Measurements from ENCODE around the gene FYCO1. TPM values are rescaled to one million over a fixed set of nuclear protein-coding genes. Genes with fewer than 3 reads are reported as not detected.

The FYCO1 gene
- total RNA-seq, 1 donor from 2014 or later, result 94.4 TPM

DNA sequence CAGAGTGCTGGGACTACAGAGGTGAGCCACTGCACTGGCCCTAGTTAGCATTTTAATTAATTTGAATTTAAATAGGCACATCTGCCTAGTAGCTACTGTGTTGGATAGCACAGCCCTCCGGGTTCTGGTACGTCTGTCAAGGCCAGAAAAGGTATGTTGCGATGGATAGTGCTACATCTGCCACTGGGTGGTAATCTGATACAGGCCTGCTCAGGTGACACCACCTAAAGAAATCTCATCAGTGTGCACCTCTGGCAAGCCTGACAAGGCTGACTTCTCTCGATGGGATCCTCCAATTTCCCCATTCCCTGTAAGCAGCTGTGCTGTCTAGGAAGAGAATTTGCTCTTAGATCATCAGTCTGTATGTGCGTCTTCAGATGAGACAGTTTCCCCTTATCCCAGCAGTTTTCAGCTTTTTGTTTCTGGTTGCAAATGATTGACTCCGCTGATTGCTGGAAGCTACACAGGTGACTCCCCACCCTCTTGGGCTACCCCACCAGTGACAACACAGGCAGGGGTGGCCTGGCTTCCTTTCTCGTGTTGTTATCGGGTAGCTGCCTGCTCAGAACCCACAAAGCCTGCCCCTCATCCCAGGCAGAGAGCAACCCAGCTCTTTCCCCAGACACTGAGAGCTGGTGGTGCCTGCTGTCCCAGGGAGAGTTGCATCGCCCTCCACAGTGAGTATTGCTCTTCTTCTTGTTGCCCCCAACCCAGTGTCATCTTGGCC is 109.5 kb downstream of the FYCO1 start, which contains the start of gene CCR9:
Gene CCR9 (plus strand): TSS at position 565 of the 727 bp plus-strand sequence. CDS start 8,391 bp downstream, outside the sequence.
- no peak for DNase-seq (ENCODE audit: low spot score)

GRCh38 chr3:45884368-45885201 is 111.0 kb downstream of the FYCO1 start:
- no peak for DNase-seq (ENCODE audit: low spot score)

- DNase-seq (ENCODE audit: low spot score), result no peak
Measured at GRCh38 chr3:45881078-45882022, 114.3 kb downstream of the FYCO1 start.

- no peak for DNase-seq (ENCODE audit: low spot score)
Measured at GRCh38 chr3:45880725-45881077, 114.9 kb downstream of the FYCO1 start.

GRCh38 chr3:45878124-45878523 is 117.5 kb downstream of the FYCO1 start:
- no peak for DNase-seq (ENCODE audit: low spot score)

DNA sequence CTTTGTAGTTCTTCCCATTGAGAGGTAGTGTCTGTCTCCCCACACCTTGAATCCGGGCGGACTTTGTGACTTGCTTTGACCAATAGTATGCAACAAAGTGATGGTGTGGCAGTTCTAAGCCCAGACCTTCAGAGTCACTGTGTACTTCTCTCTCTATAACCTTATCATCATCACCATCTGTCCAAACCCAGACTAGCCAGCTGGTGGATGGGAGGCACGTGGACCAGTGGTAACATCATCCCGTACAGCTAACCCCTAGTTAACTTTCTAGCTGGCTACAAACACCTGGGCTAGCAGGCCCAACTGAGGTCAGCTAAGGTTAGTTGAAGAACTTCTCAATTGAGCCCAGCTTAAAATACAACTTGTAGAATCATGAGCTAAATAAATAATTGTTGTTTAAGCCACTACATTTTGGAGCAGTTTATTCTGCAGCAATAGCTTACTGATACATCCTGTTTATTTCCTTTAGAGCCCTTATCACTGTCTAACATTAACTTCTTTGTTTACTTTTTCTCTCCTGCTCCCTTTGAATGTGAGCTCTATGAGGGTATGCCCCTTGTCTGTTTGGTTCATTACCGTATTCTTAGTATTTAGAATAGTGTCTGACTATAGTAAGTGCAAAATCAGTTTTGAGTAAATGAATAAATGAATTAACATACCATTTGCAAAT is 120.8 kb downstream of the FYCO1 start:
- no peak for DNase-seq (ENCODE audit: low spot score)

GRCh38 chr3:45873638-45874037 is 122.0 kb downstream of the FYCO1 start:
- DNase-seq (ENCODE audit: low spot score), result no peak

DNA sequence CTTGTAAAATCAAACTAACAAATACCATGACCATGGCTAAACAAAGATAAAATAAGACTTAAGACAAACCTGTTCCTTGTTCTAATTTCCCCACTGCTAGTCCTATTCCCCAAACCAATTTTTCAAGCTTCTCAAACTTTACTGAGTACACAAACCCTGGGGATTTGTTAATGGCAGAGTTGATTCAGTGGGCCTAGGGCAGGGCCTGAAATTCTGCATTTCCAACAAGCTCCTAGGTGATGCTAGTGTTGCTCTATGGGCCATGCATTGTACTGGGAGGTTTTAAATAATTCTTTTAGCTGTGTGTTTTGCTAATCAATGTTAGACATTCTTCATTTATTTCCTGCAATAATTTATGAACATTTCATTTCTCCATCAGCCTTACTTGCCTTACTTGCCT is 122.6 kb downstream of the FYCO1 start:
- DNase-seq (ENCODE audit: low spot score), result no peak

GRCh38 chr3:45872569-45872968 is 123.1 kb downstream of the FYCO1 start:
- DNase-seq (ENCODE audit: low spot score), result no peak

GRCh38 chr3:45871780-45872179 is 123.8 kb downstream of the FYCO1 start:
- no peak for DNase-seq (ENCODE audit: low spot score)

DNA sequence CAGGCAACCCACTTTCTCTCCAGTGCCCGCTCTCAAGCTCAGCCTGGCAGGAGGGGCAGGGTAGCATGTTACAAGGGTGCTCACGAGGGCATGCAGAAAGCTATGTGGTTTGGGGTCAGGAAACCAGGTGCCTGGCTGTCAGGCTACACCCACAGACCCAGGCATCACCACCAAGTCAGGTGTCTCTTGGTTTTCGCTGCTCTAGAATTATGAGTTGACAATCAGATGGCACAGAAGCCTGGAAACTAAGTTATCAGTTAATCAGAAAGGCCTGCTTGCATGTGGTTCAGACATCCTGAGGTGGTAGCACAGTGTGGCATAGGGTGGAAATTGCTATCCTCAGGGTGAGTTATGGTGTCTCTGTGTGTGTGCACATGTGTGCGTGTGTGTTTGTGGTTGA is 125.5 kb downstream of the FYCO1 start:
- DNase-seq (ENCODE audit: low spot score), result no peak

DNA sequence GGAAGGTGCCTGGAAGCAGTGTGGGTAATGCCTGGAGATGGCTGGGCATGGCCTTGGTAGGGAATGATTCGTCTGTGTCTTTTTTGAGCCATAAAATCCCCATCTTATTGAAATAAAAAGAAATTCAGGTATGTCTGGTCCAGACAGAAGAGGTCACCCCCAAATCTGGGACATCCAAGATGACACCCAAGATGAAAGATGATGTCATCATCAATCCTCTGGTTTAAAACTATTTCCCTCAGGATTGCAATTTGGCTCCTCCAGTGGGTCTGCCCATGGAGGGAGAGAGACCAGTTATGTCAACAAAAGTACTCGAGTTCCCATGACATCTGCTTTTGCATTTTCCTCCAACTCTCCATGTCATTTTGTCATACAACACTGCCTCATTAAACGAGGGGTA is 126.0 kb downstream of the FYCO1 start:
- DNase-seq (ENCODE audit: low spot score), result no peak

GRCh38 chr3:45868650-45869049 is 127.0 kb downstream of the FYCO1 start:
- no peak for DNase-seq (ENCODE audit: low spot score)

DNA sequence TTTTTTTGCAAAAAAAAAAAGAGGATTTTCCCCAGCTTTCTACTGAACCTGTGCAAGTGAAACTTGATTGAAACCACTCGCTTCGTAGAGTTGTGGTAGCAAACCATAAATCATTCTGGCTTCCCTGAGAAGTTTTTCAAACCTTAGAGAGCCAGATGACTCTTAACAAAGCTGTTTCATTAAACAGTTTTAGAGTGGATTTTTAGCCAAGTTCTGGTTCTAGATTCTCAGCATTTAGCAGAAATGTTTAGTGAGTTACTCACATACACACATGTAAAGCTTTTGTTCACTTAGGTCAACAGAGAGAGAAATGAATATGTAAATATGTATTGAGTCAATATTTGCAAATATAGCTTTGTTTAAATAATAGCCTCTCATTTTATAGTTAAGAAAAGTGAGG is 127.4 kb downstream of the FYCO1 start:
- no peak for DNase-seq (ENCODE audit: low spot score)

Other genes with a start within 250 kb of the FYCO1 start
- gene SLC6A20, start 199.3 kb downstream of the FYCO1 start, total RNA-seq, result 55.4 TPM
- gene LZTFL1, start 153.7 kb downstream of the FYCO1 start, total RNA-seq, result 25.4 TPM
- gene CCR9, start 109.3 kb downstream of the FYCO1 start, total RNA-seq, result 0.23 TPM
- gene CXCR6, start 52.4 kb downstream of the FYCO1 start, total RNA-seq, result 11.9 TPM
- gene XCR1, start 31.7 kb upstream of the FYCO1 start, total RNA-seq, result 0.66 TPM
- gene CCR1, start 212.5 kb upstream of the FYCO1 start, total RNA-seq, result 4.8 TPM
- gene CCR3, start 246.6 kb upstream of the FYCO1 start, total RNA-seq, result not detected